ENCODE results near the gene MPO.

MPO gene

DNA sequence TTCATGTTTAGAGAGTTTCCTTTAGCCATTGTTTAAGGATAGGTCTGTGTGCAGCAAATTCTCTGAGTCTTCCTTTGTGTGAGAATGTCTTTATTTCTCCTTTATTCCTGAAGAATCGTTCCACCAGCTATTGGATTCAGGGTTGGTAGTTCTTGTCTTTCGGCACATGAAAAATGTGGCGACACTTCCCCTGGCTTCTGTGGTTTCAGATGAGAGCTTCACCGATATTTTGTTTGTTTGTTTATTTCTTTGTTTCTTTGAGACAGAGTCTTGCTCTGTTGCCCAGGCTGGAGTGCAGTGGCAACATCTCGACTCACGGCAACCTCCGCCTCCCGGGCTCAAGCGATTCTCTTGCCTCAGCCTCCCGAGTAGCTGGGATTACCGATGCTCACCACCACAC lies 18.6 kb downstream of the MPO start:
- DNase-seq: no peak

DNA sequence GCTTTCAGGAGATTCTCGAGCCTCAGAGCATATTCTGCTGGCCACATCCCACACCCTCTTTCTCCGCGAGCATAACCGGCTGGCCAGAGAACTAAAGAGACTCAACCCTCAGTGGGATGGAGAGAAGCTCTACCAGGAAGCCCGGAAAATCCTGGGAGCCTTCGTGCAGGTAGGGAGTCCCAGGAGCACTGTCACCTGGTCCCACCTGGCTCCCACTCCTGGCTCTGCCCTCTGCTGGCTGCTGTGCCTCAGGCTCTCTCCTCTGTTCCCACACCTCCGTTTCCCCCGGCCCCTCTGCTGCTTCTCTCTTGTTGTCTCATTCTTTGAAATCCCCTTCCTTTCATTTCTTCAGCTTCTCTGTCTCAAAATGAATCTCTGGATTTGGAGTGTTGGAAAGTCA lies 25.9 kb downstream of the MPO start:
- no peak for DNase-seq

DNA sequence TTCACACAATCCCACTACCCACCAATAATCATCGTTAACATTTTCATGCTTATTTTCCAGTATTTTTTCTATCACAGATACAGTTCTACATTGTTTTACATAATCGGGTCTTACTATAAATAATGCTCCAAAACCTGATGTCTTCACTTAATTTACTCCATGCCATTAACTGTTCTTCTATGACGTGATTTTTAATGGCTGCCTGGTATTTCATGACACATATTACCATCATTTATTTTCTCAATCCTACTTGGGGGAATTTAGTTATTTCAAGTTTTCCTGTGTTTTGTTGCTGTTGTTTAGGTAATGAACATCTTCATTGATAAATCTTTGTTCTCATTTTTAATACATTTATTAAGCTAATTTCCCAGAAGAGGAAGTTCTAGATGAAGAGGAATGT lies 27.7 kb downstream of the MPO start:
- DNase-seq: no peak

DNA sequence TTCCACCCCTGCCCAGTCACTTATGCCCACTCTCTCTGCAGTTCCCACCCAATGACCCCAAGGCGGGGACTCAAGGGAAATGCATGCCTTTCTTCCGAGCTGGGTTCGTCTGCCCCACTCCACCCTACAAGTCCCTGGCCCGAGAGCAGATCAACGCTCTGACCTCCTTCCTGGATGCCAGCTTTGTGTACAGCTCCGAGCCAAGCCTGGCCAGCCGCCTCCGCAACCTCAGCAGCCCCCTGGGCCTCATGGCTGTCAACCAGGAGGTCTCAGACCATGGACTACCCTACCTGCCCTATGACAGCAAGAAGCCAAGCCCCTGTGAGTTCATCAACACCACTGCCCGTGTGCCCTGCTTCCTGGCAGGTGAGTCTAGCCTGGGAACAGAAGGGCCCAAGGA lies 28.6 kb downstream of the MPO start:
- DNase-seq: no peak

DNA sequence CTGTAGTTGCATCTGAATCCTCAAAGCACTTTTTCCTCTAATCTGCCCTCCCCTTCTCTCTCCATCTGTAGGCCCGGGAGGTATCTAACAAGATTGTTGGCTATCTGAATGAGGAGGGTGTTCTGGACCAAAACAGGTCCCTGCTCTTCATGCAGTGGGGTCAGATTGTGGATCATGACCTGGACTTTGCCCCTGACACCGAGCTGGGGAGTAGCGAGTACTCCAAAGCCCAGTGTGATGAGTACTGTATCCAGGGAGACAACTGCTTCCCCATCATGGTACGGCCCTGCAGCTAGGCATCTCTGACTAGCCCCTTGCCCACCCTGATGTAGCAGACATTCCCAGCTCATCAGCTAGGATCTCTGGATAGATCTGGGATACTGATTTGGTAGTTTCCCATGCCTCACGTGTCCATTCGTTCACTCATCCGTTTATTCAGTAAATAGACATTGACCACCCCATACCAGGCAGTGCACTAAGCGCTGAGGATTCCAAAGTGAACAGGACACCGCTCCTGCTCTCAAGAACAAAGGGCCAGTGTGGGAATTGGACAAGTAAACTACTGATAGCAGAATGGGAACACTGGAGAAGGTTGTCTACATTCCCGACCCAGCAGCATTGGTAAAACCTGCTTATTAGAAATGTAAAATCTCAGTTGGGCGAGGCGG lies 30.3 kb downstream of the MPO start:
- no peak for DNase-seq

DNA sequence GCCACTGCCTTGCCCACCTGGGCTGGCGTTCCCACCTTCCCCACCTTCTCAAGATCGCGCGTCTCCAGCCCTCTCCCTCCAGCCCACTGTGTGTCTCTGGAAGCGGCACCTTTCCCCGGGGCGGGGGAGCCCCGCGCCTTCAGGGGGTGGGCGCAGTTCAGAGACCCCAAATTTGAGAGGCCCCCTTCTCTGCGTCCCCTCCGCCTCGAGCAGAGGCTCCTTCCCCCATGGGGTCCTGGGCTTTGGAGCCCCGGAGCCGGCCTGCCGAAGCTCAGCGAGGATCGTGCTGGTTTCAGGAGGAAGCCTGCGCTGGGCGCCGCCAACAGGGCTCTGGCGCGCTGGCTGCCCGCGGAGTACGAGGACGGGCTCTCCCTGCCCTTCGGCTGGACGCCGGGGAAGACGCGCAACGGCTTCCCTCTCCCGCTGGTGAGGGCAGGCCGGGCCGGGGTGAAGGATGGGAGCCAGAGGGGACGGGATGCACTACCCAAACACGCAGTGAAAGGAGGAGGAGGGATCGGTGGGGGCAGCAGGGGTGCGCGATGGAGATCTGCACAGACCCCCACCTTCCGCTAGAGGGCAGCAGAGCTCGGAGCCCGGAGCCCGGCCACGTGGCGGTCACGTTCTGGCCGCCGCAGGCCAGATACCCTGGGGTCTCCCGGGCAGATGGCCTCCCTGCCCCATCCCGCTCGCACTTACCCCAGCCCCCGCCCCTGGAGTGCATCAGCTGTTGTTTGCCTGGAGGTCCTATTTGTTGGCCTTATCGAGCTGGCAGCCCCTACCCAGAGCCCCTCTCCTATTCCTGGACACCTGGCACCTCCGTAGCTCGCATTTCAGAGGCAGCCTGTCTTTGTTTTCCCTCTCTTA lies 31.2 kb downstream of the MPO start:
- peak; percentile 70 for DNase-seq

DNA sequence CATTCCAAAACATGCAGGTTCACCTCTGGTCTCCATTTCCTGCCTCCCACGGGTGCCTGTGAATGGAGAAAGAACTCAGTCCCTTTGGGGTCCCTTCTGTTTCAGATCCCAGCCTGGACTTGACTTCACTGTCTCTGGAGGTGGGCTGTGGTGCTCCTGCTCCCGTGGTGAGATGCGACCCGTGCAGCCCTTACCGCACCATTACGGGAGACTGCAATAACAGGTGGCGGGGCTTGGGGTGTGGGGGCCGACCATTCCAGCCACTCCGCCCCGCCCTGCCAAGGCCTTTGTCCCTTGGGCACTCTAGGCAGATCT lies 31.8 kb downstream of the MPO start:
- no peak for DNase-seq

DNA sequence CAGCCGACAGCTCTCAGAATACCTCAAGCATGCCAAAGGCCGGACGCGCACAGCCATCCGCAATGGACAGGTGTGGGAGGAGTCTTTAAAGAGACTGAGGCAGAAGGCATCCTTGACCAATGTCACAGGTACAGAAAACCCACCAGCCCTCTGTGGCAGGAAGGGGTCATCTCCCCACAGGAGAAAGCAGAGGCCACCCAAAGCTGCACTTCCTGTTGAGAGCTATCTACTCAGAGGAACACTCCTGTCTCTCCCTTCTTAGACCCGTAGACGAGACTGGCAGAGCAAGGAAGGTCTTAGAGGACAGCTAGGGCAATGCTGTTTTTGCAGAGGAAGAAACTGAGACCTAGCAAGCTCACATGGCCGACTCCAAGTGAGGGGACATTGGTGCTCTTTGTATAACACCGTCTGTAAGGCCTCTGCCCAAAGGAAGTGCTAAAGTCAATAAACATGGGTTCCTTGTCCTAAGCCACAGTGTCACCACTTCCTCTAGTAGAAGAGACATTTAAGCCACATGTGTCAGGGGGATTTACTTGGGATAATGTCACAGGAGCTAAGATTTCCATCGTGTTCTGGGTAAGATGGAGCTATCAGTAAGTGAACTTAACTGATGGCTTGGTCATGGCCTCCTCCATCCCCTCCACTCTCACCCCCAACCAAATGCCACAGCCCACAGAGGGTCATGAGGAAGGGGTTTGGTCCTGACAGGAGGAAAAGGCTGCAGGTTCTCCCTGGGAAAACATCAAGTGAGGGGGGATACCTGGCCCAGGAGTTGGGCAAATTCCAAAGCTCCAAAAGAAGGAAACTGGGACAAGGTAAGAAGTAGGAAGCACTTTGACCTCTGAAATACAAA lies 33.0 kb downstream of the MPO start:
- DNase-seq: no peak

DNA sequence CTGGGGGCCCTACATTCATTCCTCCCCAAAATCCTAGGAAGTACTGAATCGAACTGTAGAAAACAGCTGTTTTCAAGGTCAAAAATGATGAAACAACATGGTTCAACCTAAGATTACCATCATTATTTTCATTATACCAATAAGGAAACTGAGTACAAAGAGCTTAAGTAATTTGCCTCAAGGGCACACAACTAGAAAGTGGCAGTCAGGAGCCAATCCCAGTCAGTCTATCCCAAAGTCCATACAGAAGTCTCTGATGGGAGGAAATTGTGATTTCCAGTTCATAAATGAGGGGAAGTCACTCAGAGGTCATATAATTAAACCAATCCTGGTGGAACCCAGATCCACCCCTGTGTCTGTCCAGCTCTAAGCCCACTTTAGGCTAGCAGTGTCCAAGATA lies 34.0 kb downstream of the MPO start:
- no peak for DNase-seq

DNA sequence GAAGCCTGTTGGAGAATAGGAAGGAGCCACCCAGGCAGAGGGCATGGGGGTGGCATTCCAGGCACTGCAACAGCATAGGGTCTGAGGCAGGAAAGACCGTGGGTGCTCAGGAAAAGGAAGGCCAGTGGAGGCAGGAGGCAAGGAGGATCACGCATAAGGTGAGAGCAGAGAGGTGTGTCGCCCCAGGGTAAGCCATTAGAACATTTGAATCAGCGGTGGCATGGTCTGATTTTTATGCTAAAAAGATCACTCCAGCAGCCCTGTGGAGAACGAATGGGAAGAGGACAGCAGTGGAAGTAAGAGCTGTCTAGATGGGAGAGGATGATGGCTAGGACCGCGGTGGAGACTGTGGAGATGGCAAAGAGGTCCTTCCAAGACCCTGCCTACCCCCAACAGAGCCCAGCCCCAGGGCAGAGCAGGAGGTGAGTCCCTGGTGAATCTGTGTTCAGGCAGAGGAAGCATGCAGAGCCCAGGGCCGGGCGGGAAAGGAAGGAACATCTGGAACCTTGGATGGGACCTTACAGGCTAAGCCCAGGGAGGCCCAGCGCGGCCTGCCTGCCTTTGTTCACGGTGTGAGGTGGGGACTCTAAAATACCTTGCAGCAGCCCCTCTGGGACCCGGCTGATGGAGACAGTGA lies 34.5 kb downstream of the MPO start:
- DNase-seq: no peak

DNA sequence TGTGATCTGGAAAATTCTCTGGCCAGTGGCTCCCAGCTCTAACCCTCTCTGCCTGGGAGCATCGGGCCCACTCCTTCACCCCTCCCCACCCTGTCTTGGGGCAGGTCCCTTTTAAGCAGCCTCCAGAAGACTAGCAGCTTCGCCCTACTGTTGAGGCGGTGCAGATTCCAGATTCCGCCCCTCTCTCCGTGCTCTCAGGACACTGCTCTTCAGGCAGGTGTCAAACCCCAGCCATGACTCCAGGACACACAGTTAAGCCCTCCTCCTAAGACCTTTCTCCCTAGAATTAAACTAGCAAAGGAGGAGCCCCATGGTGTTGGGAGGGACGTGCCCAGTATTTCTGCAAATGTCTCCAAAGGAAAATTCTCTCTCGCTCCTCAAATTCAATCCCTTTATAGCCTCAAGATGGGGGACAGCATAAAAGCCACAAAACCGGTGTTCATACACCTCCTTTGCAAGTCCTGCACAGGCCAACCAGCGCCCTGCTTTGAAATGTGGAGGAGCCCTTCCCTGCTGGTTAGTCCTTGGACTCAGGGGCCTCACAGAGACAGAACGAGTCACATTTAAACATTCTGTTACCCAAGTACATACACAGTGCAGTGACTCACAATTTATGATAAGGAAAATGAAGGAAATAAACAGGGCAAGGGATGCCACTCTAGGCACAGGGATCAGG lies 35.2 kb downstream of the MPO start:
- no peak for DNase-seq

DNA sequence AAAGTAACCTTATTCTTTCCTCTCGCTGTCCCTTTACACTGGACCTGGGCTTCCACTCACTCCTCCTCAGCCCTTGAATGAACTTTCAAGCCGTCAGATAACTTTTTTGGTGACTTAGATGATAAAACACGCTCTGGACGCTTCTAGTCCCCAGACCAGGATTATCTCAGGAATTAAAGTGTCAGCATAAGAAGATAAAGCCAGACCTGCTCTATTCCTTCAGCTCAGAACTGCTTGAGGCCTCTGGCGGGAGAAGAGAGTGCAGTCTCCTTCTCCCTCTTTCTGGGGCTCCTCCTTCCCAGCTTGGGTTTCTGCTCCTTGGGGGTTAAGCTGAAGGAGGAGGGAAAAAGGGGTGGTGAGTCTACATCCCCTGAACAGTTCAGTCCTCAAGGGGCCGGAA lies 35.8 kb downstream of the MPO start:
- DNase-seq: no peak

DNA sequence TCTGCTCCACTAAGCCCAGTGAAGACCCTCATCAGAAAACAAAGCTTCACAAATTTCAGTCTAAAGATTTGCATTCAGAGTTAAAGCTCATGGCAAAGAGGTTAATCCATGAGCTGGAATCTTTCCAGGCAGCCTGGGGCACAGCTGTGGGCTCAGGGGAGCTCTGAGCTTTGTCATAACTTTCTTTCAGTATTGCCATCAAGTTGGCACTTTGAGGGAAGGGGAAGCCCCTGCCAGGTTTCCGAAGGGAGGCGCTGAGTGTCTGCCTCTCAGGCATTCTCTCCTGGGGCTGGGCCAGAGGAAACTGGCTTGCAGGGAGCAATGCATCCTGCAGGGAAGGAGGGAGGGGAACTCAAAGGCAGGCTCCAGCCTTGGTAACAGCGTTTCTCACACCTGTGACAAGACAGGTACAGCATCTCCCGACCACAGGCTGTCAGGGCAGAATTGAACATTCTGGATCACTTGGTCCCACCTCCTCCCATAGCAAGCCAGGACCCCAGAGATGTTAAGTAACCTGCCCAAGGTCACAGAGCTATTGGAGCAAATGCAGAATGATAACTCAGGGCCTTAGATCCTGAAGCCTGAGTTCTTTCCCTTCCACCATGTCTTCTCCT lies 38.5 kb downstream of the MPO start:
- peak; percentile 18 for DNase-seq

DNA sequence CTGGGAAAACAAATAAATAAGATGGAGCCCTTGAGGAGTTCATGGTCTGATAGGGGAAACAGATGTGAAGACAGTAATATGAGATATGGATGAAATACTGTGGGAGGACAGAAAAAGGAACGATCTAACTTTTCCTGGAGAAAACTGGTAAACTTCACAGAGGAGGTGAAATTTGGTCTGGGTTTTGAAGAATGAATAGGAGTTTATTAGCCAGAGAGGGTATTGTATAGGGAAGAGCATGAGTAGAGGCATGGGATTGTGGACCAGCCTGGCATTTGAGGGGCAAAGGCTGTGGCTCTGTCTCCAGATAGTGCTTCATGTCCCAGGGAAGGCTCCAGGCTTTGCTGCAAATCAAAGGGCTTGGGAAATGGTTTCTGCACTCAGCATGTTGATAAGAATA lies 40.7 kb downstream of the MPO start:
- no peak for DNase-seq

DNA sequence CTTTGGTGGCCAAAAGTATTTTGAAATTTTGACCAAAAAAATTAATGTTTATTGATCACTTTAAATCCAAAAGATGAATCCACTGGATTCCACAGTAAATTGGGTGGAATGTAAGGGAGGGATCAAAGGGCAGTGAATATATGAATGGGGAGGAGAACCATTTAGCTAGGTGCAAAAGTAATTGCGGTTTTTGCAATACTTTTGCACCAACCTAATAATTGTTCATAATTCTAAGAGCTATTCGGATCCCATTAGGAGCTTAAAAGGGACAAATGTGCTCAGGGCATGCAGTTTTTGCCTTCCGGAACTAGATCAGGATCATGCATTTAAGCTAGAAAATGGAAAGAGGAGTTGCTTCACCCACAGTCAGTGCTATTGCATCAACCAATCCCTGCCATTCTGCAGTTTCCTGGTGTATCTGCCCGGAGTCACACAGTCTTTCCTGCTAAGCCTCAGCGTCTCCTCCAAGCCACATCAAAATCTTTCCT lies 42.5 kb downstream of the MPO start, which contains the start of gene LPO:
LPO (plus strand) TSS at position 438 of the 488 bp plus-strand sequence. CDS start 4,396 bp downstream, outside the sequence.
- DNase-seq: no peak

DNA sequence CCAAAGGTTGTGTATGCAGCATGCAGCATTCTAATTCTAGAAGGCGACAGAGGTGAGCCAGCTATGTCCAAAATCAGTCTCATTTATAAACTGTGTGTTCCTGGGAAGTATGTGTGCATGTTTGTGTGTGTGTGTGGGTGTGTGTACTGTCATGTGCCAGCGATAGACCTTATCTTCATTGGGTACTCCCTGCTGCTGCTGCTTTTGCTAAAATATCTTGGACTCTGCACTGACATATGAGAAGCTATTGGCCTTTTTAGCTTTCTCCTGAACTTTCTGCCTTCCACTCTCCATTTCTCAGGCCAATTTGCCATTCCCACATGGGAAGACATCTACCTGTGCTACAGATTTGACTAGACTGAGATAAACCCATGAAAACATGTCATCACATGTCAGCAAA lies 44.3 kb downstream of the MPO start:
- DNase-seq: no peak

DNA sequence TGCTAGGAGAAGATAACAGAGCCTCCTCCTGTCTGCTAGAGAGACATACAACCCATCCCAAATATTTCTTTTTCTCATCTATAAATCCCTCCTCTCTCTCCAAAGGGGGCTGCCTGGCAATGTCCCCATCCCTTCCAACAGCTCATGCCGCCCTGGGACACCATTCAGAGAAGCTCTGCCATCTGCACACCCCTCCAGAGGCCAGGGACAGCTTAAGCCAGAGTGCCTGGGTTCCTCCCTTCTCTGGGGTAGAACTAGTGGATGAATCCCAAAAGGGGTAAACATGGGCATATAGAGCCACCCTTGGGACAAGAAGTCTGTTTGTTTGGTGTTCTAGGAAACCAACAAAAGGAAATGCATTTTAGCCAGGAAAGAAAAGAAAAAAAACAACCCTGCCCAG lies 44.9 kb downstream of the MPO start:
- DNase-seq: no peak

DNA sequence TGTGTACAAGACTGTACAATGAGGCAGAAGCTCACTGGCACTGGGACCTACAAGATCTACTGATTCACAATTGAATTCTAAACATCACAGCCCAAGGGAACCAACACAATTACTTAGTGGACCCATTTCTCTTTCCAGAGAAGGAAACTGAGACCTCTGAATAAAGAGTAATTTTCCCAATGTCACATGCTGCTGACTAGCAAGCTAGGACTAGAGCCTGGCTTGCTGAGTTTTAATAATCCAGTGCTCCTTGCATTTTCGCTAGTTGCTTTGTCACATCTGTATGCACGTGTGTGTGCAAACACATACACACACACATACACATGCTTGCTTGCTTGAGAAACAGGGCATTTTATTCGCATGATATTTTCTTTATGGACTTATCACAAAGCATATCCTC lies 46.2 kb downstream of the MPO start:
- DNase-seq: no peak

DNA sequence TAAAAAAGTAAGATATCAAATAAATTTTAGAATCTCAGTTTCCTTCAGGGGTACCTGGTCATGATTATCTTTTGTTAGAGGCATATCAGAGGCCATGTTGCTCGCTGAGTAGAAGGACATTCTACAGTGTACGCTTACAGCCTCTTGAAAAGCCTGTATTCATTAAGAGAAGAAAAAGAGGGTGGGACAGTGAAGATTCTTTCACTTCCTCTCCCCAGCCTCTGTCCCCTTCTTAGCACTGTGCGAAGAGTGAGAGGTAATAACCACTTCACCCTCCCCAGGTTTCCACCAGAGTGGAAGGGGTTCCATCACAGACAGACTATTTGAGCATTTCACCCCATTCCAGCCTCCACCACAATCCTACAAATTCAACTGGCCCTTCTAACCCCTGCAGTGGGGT lies 47.2 kb downstream of the MPO start:
- peak; percentile 38 for DNase-seq

DNA sequence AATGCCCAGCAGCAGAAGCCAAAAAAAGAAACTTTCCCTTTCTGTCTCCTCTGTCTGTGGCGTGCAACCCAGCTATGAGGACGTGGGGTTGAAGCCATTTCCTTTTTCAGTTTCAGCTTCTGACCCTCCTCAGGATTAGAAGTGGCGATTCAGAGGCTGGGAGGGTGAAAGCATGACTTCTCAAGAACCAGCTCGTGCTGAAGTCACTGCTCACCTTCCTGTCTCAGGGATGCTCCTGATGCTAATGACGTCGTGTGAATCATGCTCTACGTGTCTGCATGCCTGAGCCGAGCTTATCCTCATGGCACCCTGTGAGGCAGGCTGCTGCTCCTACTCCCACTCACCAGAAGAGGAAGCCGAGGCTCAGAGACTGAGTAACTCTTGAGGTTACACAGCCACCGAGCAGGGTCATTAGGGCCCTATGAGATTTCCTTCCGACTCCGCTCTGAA lies 48.0 kb downstream of the MPO start:
- DNase-seq: no peak

DNA sequence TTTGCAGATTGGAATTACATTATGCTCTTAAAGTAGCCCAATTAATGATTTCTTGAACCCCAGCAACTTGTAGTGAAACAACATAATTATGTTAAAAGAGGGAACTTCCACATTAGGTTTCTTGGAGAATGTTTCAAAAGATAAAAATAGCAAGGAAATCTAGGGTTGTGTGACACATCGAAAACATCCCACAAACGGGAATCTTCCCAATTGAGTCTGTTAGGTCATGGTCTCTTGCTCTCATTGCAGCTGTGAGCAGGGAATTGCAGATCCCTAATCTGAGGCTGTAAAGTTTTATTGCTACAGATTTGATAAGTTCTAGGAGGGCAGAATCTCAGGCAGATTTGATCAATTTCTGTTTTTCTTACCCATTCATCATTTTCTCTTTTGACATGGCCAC lies 49.1 kb downstream of the MPO start:
- DNase-seq: no peak

DNA sequence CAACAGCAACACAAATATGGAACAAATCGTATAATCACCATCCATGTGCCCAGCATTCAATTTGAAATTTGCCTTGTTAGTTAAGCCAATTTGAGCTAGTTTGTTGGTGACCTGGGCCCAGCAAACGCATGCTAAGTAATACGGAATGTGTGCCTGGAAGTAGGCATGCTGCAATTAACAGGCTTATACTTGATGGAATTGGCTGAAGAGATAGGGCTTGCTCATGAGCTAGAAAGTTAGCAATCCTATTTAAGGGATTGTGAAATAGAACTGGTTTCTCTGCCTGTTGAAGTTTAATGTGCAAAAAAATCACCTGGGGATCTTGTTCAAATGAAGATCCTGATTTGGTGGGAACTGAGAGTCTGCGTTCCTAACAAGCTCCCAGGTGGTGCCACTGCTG lies 50.9 kb downstream of the MPO start:
- no peak for DNase-seq

All from RPMI8226 (cell line).